Panc1 (cell line): ENCODE results near the gene DES.

ENCODE experiments used
- POLR2AphosphoS5 ChIP-seq: IDR thresholded peaks from 2 replicates; pipeline ENCODE4 v1.6.1; 2012; ENCODE audit warnings: mild to moderate bottlenecking, low read depth, low read length, moderate library complexity
- SIN3A ChIP-seq: IDR thresholded peaks from 2 replicates; pipeline ENCODE4 v1.6.1; 2012; ENCODE audit warnings: low read depth, mild to moderate bottlenecking, low read length, moderate library complexity, borderline replicate concordance; ENCODE audit not compliant: insufficient read depth
- TCF7L2 ChIP-seq: IDR thresholded peaks from 2 replicates; pipeline ENCODE4 v1.6.1; 2011; ENCODE audit warnings: mild to moderate bottlenecking, low read depth, low read length, inconsistent platforms
- TF ChIP-seq, protein P1 (sequence below): fragments of 450-650 bp; IDR thresholded peaks from 2 replicates; pipeline ENCODE4 v1.5.1; 2017; ENCODE audit warnings: mild to moderate bottlenecking
- TF ChIP-seq, protein P2 (sequence below), 2 experiments: IDR thresholded peaks; 2 replicates each; pipeline ENCODE4 v1.6.1; 2011 to 2012; ENCODE audit warnings: low read depth in 2 of 2, control low read depth in 1 of 2, low read length in 1 of 2, mild to moderate bottlenecking in 1 of 2, moderate library complexity in 1 of 2; ENCODE audit not compliant: insufficient read depth in 1 of 2

DNA sequence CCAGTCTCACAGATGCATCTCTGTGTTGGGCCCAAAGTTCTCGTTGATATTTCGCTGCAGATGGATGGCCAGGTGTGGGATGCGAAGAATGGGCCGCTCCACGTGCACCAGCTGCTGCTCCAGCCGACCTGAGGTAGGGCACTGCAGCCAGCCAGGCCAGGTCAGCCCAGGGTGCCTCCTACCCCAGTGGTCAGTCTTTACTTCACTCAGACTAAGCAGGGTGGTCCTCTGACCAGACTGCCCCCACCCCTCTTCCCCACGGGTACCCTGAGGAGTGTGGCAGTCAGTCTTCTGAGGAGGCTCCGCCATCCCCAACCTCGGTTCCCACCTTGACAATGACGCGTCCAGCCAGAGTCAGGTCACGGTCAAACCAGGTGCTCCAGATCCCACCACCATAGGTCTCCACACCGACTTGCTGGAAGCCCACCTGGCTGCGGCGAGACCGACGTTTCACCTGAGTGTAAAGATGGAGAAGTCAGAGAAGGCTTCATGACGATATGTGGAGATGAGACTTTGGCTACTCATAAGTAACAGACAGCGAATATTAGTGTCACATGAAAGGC, 32.1 kb upstream of the DES start:
- TF ChIP-seq, protein P1, sequence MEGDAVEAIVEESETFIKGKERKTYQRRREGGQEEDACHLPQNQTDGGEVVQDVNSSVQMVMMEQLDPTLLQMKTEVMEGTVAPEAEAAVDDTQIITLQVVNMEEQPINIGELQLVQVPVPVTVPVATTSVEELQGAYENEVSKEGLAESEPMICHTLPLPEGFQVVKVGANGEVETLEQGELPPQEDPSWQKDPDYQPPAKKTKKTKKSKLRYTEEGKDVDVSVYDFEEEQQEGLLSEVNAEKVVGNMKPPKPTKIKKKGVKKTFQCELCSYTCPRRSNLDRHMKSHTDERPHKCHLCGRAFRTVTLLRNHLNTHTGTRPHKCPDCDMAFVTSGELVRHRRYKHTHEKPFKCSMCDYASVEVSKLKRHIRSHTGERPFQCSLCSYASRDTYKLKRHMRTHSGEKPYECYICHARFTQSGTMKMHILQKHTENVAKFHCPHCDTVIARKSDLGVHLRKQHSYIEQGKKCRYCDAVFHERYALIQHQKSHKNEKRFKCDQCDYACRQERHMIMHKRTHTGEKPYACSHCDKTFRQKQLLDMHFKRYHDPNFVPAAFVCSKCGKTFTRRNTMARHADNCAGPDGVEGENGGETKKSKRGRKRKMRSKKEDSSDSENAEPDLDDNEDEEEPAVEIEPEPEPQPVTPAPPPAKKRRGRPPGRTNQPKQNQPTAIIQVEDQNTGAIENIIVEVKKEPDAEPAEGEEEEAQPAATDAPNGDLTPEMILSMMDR, result no peak
- TF ChIP-seq TCF7L2 (no peak), POLR2AphosphoS5 (no peak), SIN3A (no peak)
- TF ChIP-seq, protein P2, sequence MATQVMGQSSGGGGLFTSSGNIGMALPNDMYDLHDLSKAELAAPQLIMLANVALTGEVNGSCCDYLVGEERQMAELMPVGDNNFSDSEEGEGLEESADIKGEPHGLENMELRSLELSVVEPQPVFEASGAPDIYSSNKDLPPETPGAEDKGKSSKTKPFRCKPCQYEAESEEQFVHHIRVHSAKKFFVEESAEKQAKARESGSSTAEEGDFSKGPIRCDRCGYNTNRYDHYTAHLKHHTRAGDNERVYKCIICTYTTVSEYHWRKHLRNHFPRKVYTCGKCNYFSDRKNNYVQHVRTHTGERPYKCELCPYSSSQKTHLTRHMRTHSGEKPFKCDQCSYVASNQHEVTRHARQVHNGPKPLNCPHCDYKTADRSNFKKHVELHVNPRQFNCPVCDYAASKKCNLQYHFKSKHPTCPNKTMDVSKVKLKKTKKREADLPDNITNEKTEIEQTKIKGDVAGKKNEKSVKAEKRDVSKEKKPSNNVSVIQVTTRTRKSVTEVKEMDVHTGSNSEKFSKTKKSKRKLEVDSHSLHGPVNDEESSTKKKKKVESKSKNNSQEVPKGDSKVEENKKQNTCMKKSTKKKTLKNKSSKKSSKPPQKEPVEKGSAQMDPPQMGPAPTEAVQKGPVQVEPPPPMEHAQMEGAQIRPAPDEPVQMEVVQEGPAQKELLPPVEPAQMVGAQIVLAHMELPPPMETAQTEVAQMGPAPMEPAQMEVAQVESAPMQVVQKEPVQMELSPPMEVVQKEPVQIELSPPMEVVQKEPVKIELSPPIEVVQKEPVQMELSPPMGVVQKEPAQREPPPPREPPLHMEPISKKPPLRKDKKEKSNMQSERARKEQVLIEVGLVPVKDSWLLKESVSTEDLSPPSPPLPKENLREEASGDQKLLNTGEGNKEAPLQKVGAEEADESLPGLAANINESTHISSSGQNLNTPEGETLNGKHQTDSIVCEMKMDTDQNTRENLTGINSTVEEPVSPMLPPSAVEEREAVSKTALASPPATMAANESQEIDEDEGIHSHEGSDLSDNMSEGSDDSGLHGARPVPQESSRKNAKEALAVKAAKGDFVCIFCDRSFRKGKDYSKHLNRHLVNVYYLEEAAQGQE (IDR thresholded peaks at IDR 0.05; ENCODE audit: insufficient read depth in 1 of 2, low read depth in 2 of 2, low read length in 1 of 2), result no peak
